GM12864 (cell line): Measurements from ENCODE around the gene ST7.
"Not testable (repeated sequence)": the region's sequence is repeated elsewhere in the genome, so short reads cannot be mapped to it uniquely, and the experiment has no call there.

Source experiments
- DNase-seq: peaks from one replicate; pipeline ENCODE4 v3.0.0-alpha.2; 2011; ENCODE audit warnings: low read depth
- H3K4me3 ChIP-seq: 2 replicates; pipeline ENCODE4 v1.5.1; 2011; ENCODE audit warnings: mild to moderate bottlenecking, low read depth, low read length, control low read depth
- CTCF ChIP-seq: IDR thresholded peaks from 2 replicates; pipeline ENCODE4 v1.5.1; 2011; ENCODE audit warnings: low read depth, mild to moderate bottlenecking, moderate library complexity, low read length, control low read depth, inconsistent platforms; ENCODE audit errors: missing control alignments

Gene ST7

DNA sequence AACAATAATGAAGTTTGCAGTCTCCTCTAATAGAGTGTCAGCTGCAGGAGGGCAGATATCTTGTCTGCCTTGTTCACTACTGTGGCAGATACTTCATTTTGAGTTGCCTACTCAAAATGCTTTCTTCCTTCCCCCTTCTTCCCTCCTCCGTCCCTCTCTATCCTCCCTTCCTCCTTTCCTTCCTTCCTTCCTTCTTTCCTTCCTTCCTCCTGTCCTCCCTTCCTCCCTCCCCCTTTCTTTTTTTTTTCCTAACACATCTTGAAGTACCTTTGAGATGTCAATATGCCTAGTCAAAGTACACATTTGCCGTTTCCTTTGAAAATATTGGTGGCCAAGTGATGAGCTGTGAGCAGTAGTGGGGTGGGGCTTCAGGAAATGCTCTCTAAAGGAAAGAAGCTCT is 18.7 kb upstream of the ST7 start:
- TF ChIP-seq CTCF, result no peak
- no peak overlapping the region for H3K4me3 ChIP-seq
- no peak for DNase-seq

DNA sequence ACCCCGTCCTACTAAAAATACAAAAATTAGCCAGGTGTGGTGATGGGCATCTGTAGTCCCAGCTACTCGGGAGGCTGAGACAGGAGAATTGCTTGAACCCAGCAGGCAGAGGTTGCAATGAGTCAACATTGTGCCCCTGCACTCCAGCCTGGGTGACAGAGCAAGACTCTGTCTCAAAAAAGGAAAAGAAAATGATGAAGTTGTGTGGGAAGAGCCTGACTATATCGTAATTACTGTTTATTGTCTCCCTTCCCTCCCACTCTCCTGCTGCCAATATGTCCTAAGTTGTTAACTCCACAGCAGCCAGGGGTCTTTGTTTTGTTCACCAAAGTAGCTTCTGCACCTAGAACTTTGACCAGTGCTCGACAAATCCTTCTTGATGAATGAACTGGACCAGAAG is 16.5 kb upstream of the ST7 start:
- DNase-seq, H3K4me3 ChIP-seq: not testable (repeated sequence)

DNA sequence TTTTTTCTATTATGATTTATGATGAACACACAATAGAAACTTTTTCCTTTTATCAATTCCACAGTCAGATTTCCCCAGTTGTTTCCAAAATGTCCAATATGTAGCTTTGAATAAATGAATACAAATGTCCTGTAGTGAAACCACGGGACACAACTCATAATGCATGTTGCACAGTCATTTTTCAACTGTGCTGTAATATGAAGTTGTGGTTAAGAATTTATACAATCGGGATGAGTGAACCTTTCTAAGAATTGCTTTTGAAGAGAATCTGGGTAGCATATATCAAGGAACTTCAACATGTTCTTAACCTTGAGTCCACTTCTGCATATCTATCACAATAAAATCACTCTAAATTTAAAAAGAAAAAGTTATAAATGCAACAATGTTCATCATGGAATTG is 14.6 kb upstream of the ST7 start:
- no peak overlapping the region for H3K4me3 ChIP-seq
- no peak for TF ChIP-seq CTCF
- DNase-seq, result no peak

- H3K4me3 ChIP-seq, result no peak overlapping the region
- TF ChIP-seq CTCF, result no peak
- no peak for DNase-seq
Measured at GRCh38 chr7:116940689-116941370, 12.5 kb upstream of the ST7 start.

DNA sequence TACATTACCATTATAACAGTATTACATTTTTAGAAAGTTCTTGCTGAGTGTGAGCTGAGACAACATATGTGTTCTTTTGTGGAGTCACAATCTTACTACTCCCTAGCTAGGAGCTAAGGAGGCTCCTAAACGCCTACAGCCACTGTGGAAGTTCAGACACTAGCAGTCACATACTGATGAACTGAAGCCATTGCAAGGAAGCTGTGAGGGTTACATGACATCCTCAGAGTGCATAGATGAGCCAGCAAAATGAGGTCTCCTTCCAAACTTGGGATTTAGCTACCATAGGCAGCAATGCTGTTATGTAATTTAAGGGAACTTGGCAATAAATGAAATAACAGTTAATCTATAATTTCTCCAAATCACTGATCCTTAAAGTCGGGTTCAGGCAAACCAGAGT is 10.8 kb upstream of the ST7 start:
- H3K4me3 ChIP-seq, result no peak overlapping the region
- no peak for DNase-seq
- no peak for TF ChIP-seq CTCF

- no peak overlapping the region for H3K4me3 ChIP-seq
- TF ChIP-seq CTCF, result no peak
- no peak for DNase-seq
Measured at GRCh38 chr7:116948934-116949333, 4.4 kb upstream of the ST7 start.

- no peak for DNase-seq
- no peak for TF ChIP-seq CTCF
- no peak overlapping the region for H3K4me3 ChIP-seq
Measured at GRCh38 chr7:116949941-116950801, 3.1 kb upstream of the ST7 start.
